ENCODE data around the gene PPIE. TPM values are rescaled to one million over a fixed set of nuclear protein-coding genes. Genes with fewer than 3 reads are reported as not detected.
"Not testable (repeated sequence)": the region's sequence is repeated elsewhere in the genome, so short reads cannot be mapped to it uniquely, and the experiment has no call there.

The PPIE gene
- total RNA-seq, 1 experiment from 2014 or later = 36.3 TPM

DNA sequence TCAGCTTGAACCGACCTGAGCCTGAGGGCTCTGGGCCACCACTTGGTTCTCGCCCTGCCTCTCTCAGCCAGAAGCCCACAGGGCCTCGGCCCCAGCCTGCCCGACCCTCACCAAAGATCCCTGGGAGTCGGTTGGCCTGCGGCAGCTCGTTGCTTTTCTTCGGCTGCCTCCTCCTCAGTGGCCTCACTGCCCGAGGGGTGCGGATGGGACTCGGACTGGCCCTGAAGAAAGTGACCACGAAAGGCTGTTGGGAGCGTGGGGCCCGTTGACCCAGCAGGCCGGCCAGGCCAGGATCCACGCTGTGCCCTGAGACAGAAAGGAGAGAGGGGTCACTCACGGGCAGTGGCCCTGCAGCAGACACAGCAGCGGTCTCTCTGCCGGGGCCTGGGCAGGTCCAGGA is 25.8 kb downstream of the PPIE start:
- not testable (repeated sequence) for H3K23me2 ChIP-seq (ENCODE audit: insufficient read length, low read depth, low read length, poor library complexity, severe bottlenecking); H3K4me1 Mint-ChIP-seq; H3K14ac ChIP-seq (ENCODE audit: insufficient read depth, low read length); H2BK12ac ChIP-seq (ENCODE audit: insufficient read length, low read depth, low read length); H4K5ac ChIP-seq (ENCODE audit: insufficient read length, low read depth, low read length); H3K4me3 Mint-ChIP-seq; H3K4me1 ChIP-seq (ENCODE audit: insufficient read depth, low read length); H2AFZ ChIP-seq (ENCODE audit: low read length); H3K79me2 ChIP-seq (ENCODE audit: insufficient read depth, low read length); H3K9me3 ChIP-seq (ENCODE audit: control insufficient read depth, low read depth, low read length); DNase-seq; H3K4me2 ChIP-seq (ENCODE audit: insufficient read depth, insufficient read length, low read length); H4K20me1 ChIP-seq (ENCODE audit: control insufficient read depth, insufficient read depth, insufficient read length); H3K27me3 ChIP-seq (ENCODE audit: insufficient read depth, low read length); H3K56ac ChIP-seq (ENCODE audit: insufficient read length, low read depth, low read length); H2BK15ac ChIP-seq (ENCODE audit: low read depth, low read length); H3K27ac Mint-ChIP-seq; H2BK5ac ChIP-seq (ENCODE audit: insufficient read length, low read length); H3K9ac ChIP-seq (ENCODE audit: extremely low read depth, insufficient read length, low read length); H3K9me3 Mint-ChIP-seq; H3K4ac ChIP-seq (ENCODE audit: low read depth, low read length); H3K23ac ChIP-seq (ENCODE audit: insufficient read length, low read depth, low read length); H3K18ac ChIP-seq (ENCODE audit: insufficient read length, low read depth, low read length); H2BK120ac ChIP-seq (ENCODE audit: low read depth, low read length, poor library complexity, severe bottlenecking); H2BK20ac ChIP-seq (ENCODE audit: low read depth, low read length, poor library complexity, severe bottlenecking); H3K79me1 ChIP-seq (ENCODE audit: insufficient read depth, low read depth, low read length, poor library complexity, severe bottlenecking); H4K91ac ChIP-seq (ENCODE audit: insufficient read length, low read depth, low read length); H3K27ac ChIP-seq (ENCODE audit: insufficient read length, low read depth, low read length); H2AK5ac ChIP-seq (ENCODE audit: insufficient read length, low read length); H3T11ph ChIP-seq (ENCODE audit: low read length); H4K8ac ChIP-seq (replicated peaks; ENCODE audit: insufficient read length, low read depth, low read length)
- H3K27me3 Mint-ChIP-seq (ENCODE audit: low read depth) = peaks cover 11% of the 10 kb centered on the region
- WGBS (ENCODE audit: extremely low coverage, insufficient read length, low lambda C conversion rate) = no CpG with 5 or more reads among the region's 19 CpGs
- peaks cover 5 to 10% (median 7%) of the 10 kb centered on the region in 3 experiments; a peak in 6 of 7 replicates for H3K36me3 Mint-ChIP-seq (ENCODE audit: insufficient read depth in 1 of 3, low read depth in 3 of 3)

- not testable (repeated sequence) for H2BK120ac ChIP-seq (ENCODE audit: low read depth, low read length, poor library complexity, severe bottlenecking); H3K79me1 ChIP-seq (ENCODE audit: insufficient read depth, low read depth, low read length, poor library complexity, severe bottlenecking); H3K36me3 Mint-ChIP-seq (ENCODE audit: insufficient read depth in 1 of 3, low read depth in 3 of 3); H2AFZ ChIP-seq (ENCODE audit: low read length); H4K20me1 ChIP-seq (ENCODE audit: control insufficient read depth, insufficient read depth, insufficient read length); H3K14ac ChIP-seq (ENCODE audit: insufficient read depth, low read length); H3K4ac ChIP-seq (ENCODE audit: low read depth, low read length); H3K18ac ChIP-seq (ENCODE audit: insufficient read length, low read depth, low read length); H3K9ac ChIP-seq (ENCODE audit: extremely low read depth, insufficient read length, low read length); H4K8ac ChIP-seq (replicated peaks; ENCODE audit: insufficient read length, low read depth, low read length); H4K5ac ChIP-seq (ENCODE audit: insufficient read length, low read depth, low read length); H3T11ph ChIP-seq (ENCODE audit: low read length); H3K56ac ChIP-seq (ENCODE audit: insufficient read length, low read depth, low read length); H3K9me3 Mint-ChIP-seq; H3K79me2 ChIP-seq (ENCODE audit: insufficient read depth, low read length); H3K4me3 Mint-ChIP-seq; H2BK15ac ChIP-seq (ENCODE audit: low read depth, low read length); H3K9me3 ChIP-seq (ENCODE audit: control insufficient read depth, low read depth, low read length); H3K4me1 Mint-ChIP-seq; H2BK5ac ChIP-seq (ENCODE audit: insufficient read length, low read length); H3K4me1 ChIP-seq (ENCODE audit: insufficient read depth, low read length); H3K27ac Mint-ChIP-seq; H3K23ac ChIP-seq (ENCODE audit: insufficient read length, low read depth, low read length); H3K23me2 ChIP-seq (ENCODE audit: insufficient read length, low read depth, low read length, poor library complexity, severe bottlenecking); H3K4me2 ChIP-seq (ENCODE audit: insufficient read depth, insufficient read length, low read length); H2BK20ac ChIP-seq (ENCODE audit: low read depth, low read length, poor library complexity, severe bottlenecking); H4K91ac ChIP-seq (ENCODE audit: insufficient read length, low read depth, low read length); H3K27ac ChIP-seq (ENCODE audit: insufficient read length, low read depth, low read length); H2BK12ac ChIP-seq (ENCODE audit: insufficient read length, low read depth, low read length); H3K27me3 ChIP-seq (ENCODE audit: insufficient read depth, low read length); DNase-seq; H2AK5ac ChIP-seq (ENCODE audit: insufficient read length, low read length)
- no CpG with 5 or more reads among the region's 5 CpGs for WGBS (ENCODE audit: extremely low coverage, insufficient read length, low lambda C conversion rate)
- H3K27me3 Mint-ChIP-seq (ENCODE audit: low read depth) = peaks cover 21% of the 10 kb centered on the region
Observed at GRCh38 chr1:39766466-39766865, 27.8 kb downstream of the PPIE start.
